Activated CD4-positive, alpha-beta T cell treated with anti-CD3 and anti-CD28 coated beads for 36 hours (primary cell): Measurements from ENCODE around the gene ZFAND3. TPM values are rescaled to one million over a fixed set of nuclear protein-coding genes. Genes with fewer than 3 reads are reported as not detected.

Experiments used
- ATAC-seq: fragments of 200-7000 bp; cut with Tn5 transposase; one replicate; pipeline ENCODE4 v1.10.0; 2021; ENCODE audit warnings: mild to moderate bottlenecking, moderate library complexity
- CTCF ChIA-PET: fragments of 350-600 bp; sonication (Branson Sonifier 250); formaldehyde crosslinking; loops from one replicate; lab custom pipeline; 2021; ENCODE audit warnings: antibody characterized with exemption; lab: Charles Lee
- POLR2A ChIA-PET: fragments of 350-600 bp; sonication (Branson Sonifier 250); formaldehyde crosslinking; loops from one replicate; lab custom pipeline; 2021; ENCODE audit warnings: antibody characterized with exemption, inconsistent platforms; lab: Charles Lee
- DNase-seq: peaks from one replicate; pipeline ENCODE4 v3.0.0-alpha.2; 2020
- H3K27ac Mint-ChIP-seq: one replicate; pipeline ENCODE4 v1.8.0; 2021; ENCODE audit warnings: mixed read lengths
- H3K27me3 Mint-ChIP-seq: one replicate; pipeline ENCODE4 v1.8.0; 2021; ENCODE audit warnings: mixed read lengths
- H3K36me3 Mint-ChIP-seq: one replicate; pipeline ENCODE4 v1.8.0; 2021; ENCODE audit warnings: low read depth, mixed read lengths
- H3K4me1 Mint-ChIP-seq: one replicate; pipeline ENCODE4 v1.8.0; 2021; ENCODE audit warnings: mixed read lengths
- H3K4me3 Mint-ChIP-seq: one replicate; pipeline ENCODE4 v1.8.0; 2021; ENCODE audit warnings: mild to moderate bottlenecking, moderate library complexity, mixed read lengths
- H3K9me3 Mint-ChIP-seq: one replicate; pipeline ENCODE4 v1.8.0; 2021; ENCODE audit warnings: low read depth, mixed read lengths
- intact Hi-C, 2 experiments: fragments of 100-400 bp; cut with DNase I in 1 of 2; cut with micrococcal nuclease in 1 of 2; formaldehyde crosslinking; loops; one replicate each; pipeline versions ENCODE4 v1.14.2 to v1.15.1; 2022 to 2024; cut with DNase I, micrococcal nuclease
- total RNA-seq, 2 experiments: library from RNA; stranded (reverse); gene quantifications; one replicate each; pipeline ENCODE4 v1.2.3, GENCODE V29; 2021

The ZFAND3 gene
- total RNA-seq, 2 experiments from 2014 or later = 34.5 to 47.8 TPM

DNA sequence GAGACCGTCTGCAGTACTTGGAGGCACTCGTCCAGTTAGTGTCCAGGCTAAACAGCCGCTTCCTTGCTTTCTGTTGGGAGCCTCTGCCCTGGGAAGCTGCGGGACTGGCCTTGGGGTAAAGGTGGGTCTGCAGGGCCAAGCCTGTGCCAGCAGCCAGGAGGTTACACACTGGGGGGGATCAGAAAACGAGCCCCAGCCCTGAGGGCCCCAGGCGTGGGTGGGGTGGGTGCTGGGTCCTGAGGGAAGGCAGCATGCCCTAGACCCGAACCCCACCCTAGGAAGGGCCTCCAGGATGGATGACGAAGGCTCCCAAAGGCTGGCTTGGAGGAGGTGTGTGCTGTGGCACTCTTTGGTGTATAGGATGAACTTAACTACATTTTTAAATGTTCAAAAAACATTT, 335.2 kb downstream of the ZFAND3 start:
- ChIA-PET CTCF (interaction anchor here (0.6 to 1.5 kb wide), 2 partner anchors 11 to 18 kb away, joined by 3 to 4 read pairs; no protein-coding TSS in a partner anchor), POLR2A (no interaction called here)
- ATAC-seq (no peak), DNase-seq (no peak)
- Mint-ChIP-seq H3K9me3 (no peaks in the 10 kb centered on the region), H3K36me3 (peaks cover 13% of the 10 kb centered on the region), H3K4me1 (no peaks in the 10 kb centered on the region), H3K4me3 (no peak overlapping the region), H3K27me3 (no peaks in the 10 kb centered on the region), H3K27ac (peak overlapping the region; percentile 55)
- intact Hi-C loops = no loop called here

DNA sequence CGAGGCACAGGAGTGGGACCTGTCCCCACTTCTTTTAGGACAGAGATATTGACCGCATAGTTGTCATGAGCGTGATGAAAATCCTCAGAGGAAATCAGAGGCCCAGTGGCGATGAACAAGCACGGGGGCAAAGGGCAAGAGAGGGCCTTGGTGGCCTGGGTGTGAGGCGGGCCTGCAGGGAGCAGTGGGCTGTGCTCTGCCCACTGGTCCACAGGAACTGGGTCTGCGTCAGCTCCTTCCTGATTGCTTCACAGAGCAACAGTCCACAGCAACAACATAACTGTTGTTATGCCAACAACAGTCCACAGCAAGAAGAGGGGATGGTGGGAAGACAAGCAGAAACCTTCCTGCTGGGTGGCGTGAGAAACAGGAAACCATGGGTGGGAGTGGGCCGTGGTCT, 335.6 kb downstream of the ZFAND3 start:
- CTCF ChIA-PET = interaction anchor here (0.6 kb wide), 1 partner anchor 360 kb away, joined by 4 read pairs; no protein-coding TSS in a partner anchor
- H3K9me3 Mint-ChIP-seq = no peaks in the 10 kb centered on the region
- ATAC-seq (no peak), DNase-seq (no peak)
- no peaks in the 10 kb centered on the region for H3K27me3 Mint-ChIP-seq
- H3K27ac Mint-ChIP-seq = peak overlapping the region; percentile 55
- intact Hi-C loops = no loop called here
- H3K4me1 Mint-ChIP-seq = no peaks in the 10 kb centered on the region
- no peak overlapping the region for H3K4me3 Mint-ChIP-seq
- peaks cover 15% of the 10 kb centered on the region for H3K36me3 Mint-ChIP-seq
- POLR2A ChIA-PET = no interaction called here

DNA sequence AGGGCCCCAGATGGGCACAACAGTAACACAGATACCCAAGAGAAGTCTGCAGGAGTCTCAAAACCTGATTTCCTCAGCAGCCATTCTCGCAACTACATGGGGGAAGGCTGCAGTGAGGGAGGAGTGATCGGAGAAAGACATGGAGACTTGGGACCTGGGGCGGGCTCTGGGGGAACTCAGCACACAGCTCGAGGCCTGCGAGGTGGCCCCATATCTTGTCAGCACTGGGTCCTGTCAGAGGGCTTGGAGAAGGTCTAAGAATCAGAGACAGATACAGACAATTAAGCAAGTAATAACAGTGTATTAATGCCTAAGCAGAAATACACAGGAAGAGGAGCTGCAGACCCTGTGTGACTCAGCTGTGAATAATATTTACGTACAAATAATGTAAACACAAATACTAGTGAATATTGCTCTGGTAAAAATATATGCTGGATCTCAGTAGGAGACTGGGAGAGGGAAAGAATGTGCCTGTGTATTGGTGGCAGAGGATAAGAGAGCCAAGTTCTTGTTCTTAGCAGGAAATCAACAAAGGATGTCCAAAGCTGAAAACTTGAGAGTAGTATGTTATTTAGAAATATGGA, 336.2 kb downstream of the ZFAND3 start:
- H3K27ac Mint-ChIP-seq = peak overlapping the region; percentile 11
- intact Hi-C loops = no loop called here
- peaks cover 20% of the 10 kb centered on the region for H3K36me3 Mint-ChIP-seq
- H3K27me3 Mint-ChIP-seq = no peaks in the 10 kb centered on the region
- CTCF ChIA-PET = interaction anchor here (0.6 to 1.1 kb wide), 3 partner anchors 132 to 359 kb away, joined by 3 to 4 read pairs (median 4); no protein-coding TSS in a partner anchor
- no peak for ATAC-seq
- POLR2A ChIA-PET = no interaction called here
- no peaks in the 10 kb centered on the region for H3K9me3 Mint-ChIP-seq
- no peak overlapping the region for H3K4me3 Mint-ChIP-seq
- no peak for DNase-seq
- no peaks in the 10 kb centered on the region for H3K4me1 Mint-ChIP-seq

DNA sequence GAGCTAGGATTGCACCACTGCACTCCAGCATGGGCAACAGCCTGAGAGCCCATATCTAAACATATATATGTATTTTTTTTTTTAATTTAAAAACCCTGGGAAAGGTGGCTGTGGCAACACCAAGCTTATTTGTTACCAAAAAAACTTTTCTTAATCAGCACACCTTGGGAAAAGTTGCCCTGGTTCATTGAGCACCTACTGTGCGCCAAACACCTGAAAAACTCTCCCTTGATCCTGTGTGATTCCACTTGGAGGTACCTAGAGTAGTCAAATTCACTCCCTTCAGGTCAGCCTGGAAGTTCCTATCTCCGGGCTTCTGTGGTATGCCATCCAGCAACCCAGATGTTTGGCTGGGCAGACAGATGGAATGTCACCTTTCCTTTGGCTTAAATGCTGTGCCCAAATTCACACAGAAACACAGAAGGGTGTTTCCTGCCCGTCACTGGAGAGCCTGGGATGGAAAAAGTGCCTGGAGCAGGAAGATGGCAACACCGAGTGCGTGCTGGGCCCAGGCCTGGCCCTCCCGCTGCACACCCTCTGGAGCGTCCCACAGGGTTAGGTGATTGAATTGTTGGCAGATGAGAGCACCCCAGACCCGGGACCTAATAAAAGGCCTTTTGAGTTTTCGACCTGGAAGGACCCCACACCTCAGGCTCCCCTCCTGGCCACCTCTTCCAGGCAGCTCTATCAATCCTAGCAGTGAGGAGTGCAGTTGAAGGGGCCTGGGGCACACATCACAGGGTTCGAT, 337.5 kb downstream of the ZFAND3 start:
- ATAC-seq (no peak), DNase-seq (no peak)
- ChIA-PET POLR2A (no interaction called here), CTCF (interaction anchor here (1.1 kb wide), 1 partner anchor 133 kb away, joined by 3 read pairs; no protein-coding TSS in a partner anchor)
- intact Hi-C loops = no loop called here
- H3K9me3 Mint-ChIP-seq = no peaks in the 10 kb centered on the region
- H3K4me3 Mint-ChIP-seq = no peak overlapping the region
- H3K27ac Mint-ChIP-seq = no peak overlapping the region
- no peaks in the 10 kb centered on the region for H3K4me1 Mint-ChIP-seq
- no peaks in the 10 kb centered on the region for H3K27me3 Mint-ChIP-seq
- peaks cover 21% of the 10 kb centered on the region for H3K36me3 Mint-ChIP-seq

DNA sequence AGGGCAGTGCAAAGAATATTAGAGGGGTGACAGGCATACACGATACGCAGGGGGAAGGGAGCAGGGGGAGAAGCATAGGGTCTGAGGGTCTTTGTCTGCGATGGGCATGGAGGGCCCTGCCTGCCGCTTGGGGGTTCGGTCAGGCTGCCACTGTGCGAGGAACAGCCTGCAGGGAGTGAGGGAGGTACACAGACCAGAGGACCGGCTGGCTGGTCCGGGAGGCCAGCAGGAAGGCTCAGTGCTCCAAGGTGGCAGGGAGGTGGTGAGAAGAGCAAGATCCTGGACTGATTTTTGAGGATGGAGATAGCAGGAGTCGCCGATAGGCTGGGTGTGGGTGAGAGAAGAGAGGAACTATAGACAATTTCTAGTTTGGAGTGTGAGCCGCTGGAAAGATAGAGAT, 338.4 kb downstream of the ZFAND3 start:
- Mint-ChIP-seq H3K9me3 (no peaks in the 10 kb centered on the region), H3K27me3 (no peaks in the 10 kb centered on the region), H3K4me3 (no peak overlapping the region), H3K36me3 (peaks cover 21% of the 10 kb centered on the region), H3K4me1 (no peaks in the 10 kb centered on the region), H3K27ac (no peak overlapping the region)
- CTCF ChIA-PET = no interaction called here
- ATAC-seq (no peak), DNase-seq (no peak)
- POLR2A ChIA-PET = no interaction called here
- intact Hi-C loops = no loop called here

DNA sequence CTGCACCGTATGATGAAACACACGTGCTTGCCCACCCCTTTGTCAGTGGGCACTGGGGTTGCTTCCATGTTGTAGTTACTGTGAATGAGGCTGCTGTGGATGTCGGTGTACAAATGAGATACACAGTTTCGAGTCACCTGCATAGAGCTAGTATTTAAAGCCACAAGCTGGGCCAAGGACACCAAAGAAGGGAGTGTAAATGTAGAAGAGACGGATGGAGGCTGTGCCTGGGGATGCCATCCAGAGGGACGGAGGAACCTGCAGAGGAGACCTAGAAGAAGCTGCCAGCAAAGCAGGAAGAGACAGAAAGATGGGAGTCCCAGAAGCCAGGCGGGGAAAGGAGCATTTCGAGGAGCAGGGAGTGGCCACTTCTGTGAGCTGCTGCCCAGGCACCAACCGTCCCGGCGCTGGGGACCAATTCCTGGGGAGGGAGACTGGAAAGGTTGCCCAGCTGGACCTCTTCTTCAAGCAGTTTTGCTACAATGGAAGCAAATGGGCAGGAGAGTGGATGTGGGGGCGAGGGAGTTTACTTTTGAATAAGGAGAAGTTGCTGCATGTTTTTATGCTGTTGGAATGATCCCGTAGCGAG, 339.3 kb downstream of the ZFAND3 start:
- POLR2A ChIA-PET = no interaction called here
- no peaks in the 10 kb centered on the region for H3K27me3 Mint-ChIP-seq
- intact Hi-C loops = no loop called here
- H3K9me3 Mint-ChIP-seq = no peaks in the 10 kb centered on the region
- DNase-seq = no peak
- H3K36me3 Mint-ChIP-seq = peaks cover 21% of the 10 kb centered on the region
- no peak for ATAC-seq
- no peak overlapping the region for H3K27ac Mint-ChIP-seq
- H3K4me1 Mint-ChIP-seq = no peaks in the 10 kb centered on the region
- CTCF ChIA-PET = interaction anchor here (0.7 kb wide), 1 partner anchor 50 kb away, joined by 3 read pairs; no protein-coding TSS in a partner anchor
- H3K4me3 Mint-ChIP-seq = no peak overlapping the region

DNA sequence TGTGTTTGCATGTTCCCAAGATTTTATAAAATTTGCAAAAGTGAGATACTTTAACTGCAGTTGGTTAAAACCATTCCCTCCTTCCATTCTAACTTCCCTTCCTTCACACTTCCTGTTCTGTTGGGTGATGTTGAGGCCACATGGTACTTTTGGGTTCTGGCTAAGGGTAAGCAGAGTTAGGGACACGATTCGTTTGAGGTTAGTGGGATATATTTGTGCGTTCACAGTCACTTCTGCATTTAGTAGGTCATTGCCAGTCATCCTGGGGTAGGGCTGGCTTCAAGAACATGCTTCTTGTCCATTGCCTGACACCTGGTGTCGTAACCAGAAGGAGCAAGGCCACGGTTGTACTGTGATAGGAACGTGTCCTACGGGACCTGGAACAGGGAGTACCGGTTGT, 340.1 kb downstream of the ZFAND3 start:
- H3K9me3 Mint-ChIP-seq = no peaks in the 10 kb centered on the region
- H3K27ac Mint-ChIP-seq = no peak overlapping the region
- no peaks in the 10 kb centered on the region for H3K4me1 Mint-ChIP-seq
- ChIA-PET CTCF (no interaction called here), POLR2A (no interaction called here)
- no peak overlapping the region for H3K4me3 Mint-ChIP-seq
- DNase-seq (no peak), ATAC-seq (no peak)
- H3K36me3 Mint-ChIP-seq = peaks cover 21% of the 10 kb centered on the region
- intact Hi-C loops = no loop called here
- H3K27me3 Mint-ChIP-seq = no peaks in the 10 kb centered on the region

DNA sequence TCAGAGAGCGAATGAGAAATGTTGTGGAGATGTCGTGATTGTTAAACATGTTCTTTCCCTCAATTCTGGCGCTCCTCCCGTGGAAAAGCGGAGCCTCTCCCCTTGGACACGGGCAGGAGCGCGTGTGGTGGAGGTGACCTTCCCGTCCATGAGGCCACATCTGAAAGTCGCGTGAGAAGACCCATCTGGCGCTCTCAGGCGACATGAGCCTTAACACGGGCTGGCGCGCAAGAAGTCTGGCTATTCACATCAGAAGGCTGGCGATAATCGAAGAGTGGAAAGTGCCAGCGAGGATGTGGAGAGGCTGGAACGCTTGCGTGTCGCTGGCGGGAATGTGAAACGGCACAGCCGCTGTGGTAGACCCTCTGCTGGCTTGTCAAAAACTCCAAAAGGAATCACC, 341.3 kb downstream of the ZFAND3 start:
- H3K27ac Mint-ChIP-seq = no peak overlapping the region
- ATAC-seq = no peak
- intact Hi-C loops = no loop called here
- H3K27me3 Mint-ChIP-seq = no peaks in the 10 kb centered on the region
- DNase-seq = no peak
- no peaks in the 10 kb centered on the region for H3K4me1 Mint-ChIP-seq
- H3K36me3 Mint-ChIP-seq = peaks cover 21% of the 10 kb centered on the region
- no peak overlapping the region for H3K4me3 Mint-ChIP-seq
- POLR2A ChIA-PET = no interaction called here
- CTCF ChIA-PET = no interaction called here
- no peaks in the 10 kb centered on the region for H3K9me3 Mint-ChIP-seq

DNA sequence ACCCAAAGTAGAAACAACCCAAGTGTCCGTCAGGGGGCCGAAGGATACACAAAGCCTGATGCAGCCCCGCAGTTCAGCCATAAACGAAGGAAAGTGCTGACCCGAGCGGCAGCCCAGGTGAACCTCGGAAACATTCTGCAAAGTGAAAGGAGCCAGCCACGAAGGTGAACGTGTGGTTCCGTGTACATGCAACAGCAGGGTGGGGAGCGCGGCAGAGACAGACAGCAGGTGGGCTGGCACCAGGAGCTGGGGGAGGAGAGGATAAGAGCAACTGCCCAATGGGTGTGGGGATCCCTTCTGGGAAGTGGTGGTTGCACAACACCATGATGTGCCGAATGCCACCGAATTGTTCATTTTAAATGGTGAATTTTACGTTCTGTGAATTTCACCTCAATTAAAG, 341.8 kb downstream of the ZFAND3 start:
- H3K36me3 Mint-ChIP-seq = peaks cover 21% of the 10 kb centered on the region
- ChIA-PET CTCF (no interaction called here), POLR2A (no interaction called here)
- no peak overlapping the region for H3K27ac Mint-ChIP-seq
- no peaks in the 10 kb centered on the region for H3K4me1 Mint-ChIP-seq
- H3K4me3 Mint-ChIP-seq = no peak overlapping the region
- no peak for ATAC-seq
- H3K9me3 Mint-ChIP-seq = no peaks in the 10 kb centered on the region
- intact Hi-C loops = no loop called here
- no peak for DNase-seq
- H3K27me3 Mint-ChIP-seq = no peaks in the 10 kb centered on the region

DNA sequence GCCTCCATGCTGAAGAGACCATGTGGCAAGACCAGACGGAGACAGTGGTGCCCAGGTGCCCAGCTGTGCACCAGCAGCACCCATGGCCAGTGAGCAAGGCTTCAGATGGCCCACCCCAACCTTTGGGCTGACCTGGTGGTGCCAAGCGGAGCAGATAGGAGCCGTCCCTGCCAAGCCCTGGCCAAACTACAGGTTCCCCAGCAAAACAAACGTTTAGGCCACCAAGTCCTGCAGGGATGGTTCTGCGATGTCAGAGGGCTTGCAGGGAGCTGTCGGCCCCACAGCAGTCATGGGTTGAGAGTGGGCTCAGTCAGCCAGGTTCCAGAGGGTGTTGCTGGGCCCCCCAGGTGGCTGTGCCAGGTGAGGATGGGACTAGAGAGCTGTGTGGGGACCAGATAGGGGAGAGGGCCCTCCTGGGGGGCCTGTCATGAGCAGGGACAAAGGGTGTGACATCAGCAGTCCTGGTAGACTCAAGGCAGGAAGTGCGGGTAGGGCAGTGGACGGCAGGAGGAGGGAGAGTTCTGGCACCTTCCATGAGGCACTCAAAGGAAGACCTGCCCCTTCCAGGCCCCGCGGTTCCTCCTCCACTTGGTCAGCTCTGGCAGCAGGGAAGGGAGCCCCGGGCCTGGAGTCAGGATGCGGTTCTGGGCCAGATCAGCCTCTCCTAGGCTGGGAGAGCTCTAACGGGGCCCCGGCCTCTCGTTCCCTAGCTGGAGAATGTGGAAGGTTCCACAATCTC, 342.4 kb downstream of the ZFAND3 start:
- Mint-ChIP-seq H3K27ac (no peak overlapping the region), H3K27me3 (no peaks in the 10 kb centered on the region), H3K4me3 (no peak overlapping the region), H3K9me3 (no peaks in the 10 kb centered on the region), H3K4me1 (no peaks in the 10 kb centered on the region), H3K36me3 (peaks cover 21% of the 10 kb centered on the region)
- DNase-seq = no peak
- ChIA-PET POLR2A (no interaction called here), CTCF (no interaction called here)
- intact Hi-C loops = no loop called here
- ATAC-seq = no peak

DNA sequence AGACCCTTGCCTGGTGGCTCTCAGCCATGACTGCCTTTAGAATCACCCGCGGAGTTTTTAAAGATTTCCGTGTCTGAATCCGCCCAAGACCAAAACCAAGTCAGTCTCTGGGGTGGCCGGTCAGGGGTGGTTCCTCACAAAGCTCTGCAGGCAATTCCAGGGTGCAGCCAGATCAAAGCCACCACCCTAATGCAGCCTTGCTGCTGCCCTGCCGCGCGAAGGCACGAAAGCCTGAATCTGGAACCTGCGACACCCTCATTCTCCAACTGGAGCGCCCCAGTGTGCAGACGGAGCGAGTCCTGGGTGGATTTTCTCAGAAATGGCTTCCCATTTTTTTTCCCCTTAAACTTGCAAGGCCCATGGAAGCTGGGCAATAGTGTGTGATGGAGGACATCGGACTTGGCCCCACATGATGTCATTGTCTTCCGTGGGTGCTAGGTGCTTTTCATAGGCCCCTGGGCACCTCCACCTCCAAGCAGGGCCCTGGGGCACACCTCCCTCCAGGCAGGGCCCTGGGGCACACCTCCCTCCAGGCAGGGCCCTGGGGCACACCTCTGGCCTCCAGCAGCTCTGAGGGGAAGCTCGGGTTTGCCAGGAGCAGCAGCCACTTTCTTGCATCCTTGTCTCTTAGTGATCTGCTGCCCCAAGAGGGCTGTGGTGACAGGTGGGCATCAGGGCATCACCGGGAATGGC, 343.1 kb downstream of the ZFAND3 start:
- no peak overlapping the region for H3K27ac Mint-ChIP-seq
- DNase-seq (no peak), ATAC-seq (no peak)
- no peaks in the 10 kb centered on the region for H3K9me3 Mint-ChIP-seq
- H3K36me3 Mint-ChIP-seq = peaks cover 18% of the 10 kb centered on the region
- intact Hi-C loops = no loop called here
- ChIA-PET POLR2A (no interaction called here), CTCF (no interaction called here)
- no peak overlapping the region for H3K4me3 Mint-ChIP-seq
- no peaks in the 10 kb centered on the region for H3K27me3 Mint-ChIP-seq
- no peaks in the 10 kb centered on the region for H3K4me1 Mint-ChIP-seq
